DND-41 (cell line): ENCODE results near the gene LRRN4CL.

Experiments used
- EZH2 ChIP-seq: IDR thresholded peaks from 3 replicates; pipeline ENCODE4 v1.6.1; 2012; ENCODE audit warnings: borderline replicate concordance, low read depth, mild to moderate bottlenecking, moderate library complexity, low read length, inconsistent platforms; ENCODE audit not compliant: severe bottlenecking
- TF ChIP-seq, protein P1 (sequence below): IDR thresholded peaks from 2 replicates; pipeline ENCODE4 v1.5.1; 2012; ENCODE audit warnings: borderline replicate concordance, low read length, moderate library complexity, mild to moderate bottlenecking; ENCODE audit not compliant: poor library complexity, severe bottlenecking; ENCODE audit errors: extremely low read depth

GRCh38 chr11:62671236-62671607 is 18.1 kb downstream of the LRRN4CL start:
- TF ChIP-seq, protein P1, sequence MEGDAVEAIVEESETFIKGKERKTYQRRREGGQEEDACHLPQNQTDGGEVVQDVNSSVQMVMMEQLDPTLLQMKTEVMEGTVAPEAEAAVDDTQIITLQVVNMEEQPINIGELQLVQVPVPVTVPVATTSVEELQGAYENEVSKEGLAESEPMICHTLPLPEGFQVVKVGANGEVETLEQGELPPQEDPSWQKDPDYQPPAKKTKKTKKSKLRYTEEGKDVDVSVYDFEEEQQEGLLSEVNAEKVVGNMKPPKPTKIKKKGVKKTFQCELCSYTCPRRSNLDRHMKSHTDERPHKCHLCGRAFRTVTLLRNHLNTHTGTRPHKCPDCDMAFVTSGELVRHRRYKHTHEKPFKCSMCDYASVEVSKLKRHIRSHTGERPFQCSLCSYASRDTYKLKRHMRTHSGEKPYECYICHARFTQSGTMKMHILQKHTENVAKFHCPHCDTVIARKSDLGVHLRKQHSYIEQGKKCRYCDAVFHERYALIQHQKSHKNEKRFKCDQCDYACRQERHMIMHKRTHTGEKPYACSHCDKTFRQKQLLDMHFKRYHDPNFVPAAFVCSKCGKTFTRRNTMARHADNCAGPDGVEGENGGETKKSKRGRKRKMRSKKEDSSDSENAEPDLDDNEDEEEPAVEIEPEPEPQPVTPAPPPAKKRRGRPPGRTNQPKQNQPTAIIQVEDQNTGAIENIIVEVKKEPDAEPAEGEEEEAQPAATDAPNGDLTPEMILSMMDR: no peak
- TF ChIP-seq EZH2: no peak
